Activated T-helper 17 cell treated with anti-CD3 and anti-CD28 coated beads, Interleukin-2, amount 50 U/mL, for 72 hours (primary cell): ENCODE measurements around the gene COL4A2. TPM values are rescaled to one million over a fixed set of nuclear protein-coding genes. Genes with fewer than 3 reads are reported as not detected.

Experiments
- ATAC-seq: fragments of 150-1000 bp; cut with Tn5 transposase; replicated peaks from 2 replicates; pipeline ENCODE4 v1.10.0; 2021; ENCODE audit warnings: mild to moderate bottlenecking, moderate library complexity
- H3K27ac Mint-ChIP-seq: one replicate; pipeline ENCODE4 v1.8.0; 2022; ENCODE audit warnings: mixed read lengths
- H3K27me3 Mint-ChIP-seq: one replicate; pipeline ENCODE4 v1.8.0; 2022; ENCODE audit warnings: mixed read lengths
- H3K36me3 Mint-ChIP-seq: one replicate; pipeline ENCODE4 v1.8.0; 2022; ENCODE audit warnings: low read depth, mild to moderate bottlenecking, mixed read lengths
- H3K4me1 Mint-ChIP-seq: one replicate; pipeline ENCODE4 v1.8.0; 2022; ENCODE audit warnings: mixed read lengths
- H3K4me3 Mint-ChIP-seq: one replicate; pipeline ENCODE4 v1.8.0; 2022; ENCODE audit warnings: mild to moderate bottlenecking, mixed read lengths
- H3K9me3 Mint-ChIP-seq: one replicate; pipeline ENCODE4 v1.8.0; 2022; ENCODE audit warnings: mixed read lengths
- total RNA-seq, 2 donors: library from RNA; stranded (reverse); gene quantifications; one replicate each; pipeline ENCODE4 v1.2.3, GENCODE V29; 2022

Gene COL4A2
- total RNA-seq, 2 donors from 2014 or later = 0.56 TPM; not detected in 1

- Mint-ChIP-seq H3K9me3 (no peaks in the 10 kb centered on the region), H3K36me3 (no peaks in the 10 kb centered on the region), H3K27me3 (peaks cover 30% of the 10 kb centered on the region), H3K27ac (no peak overlapping the region), H3K4me3 (no peak overlapping the region), H3K4me1 (no peaks in the 10 kb centered on the region)
- ATAC-seq = no peak
Observed at GRCh38 chr13:110293037-110293436, 14.0 kb upstream of the COL4A2 start.

GRCh38 chr13:110293649-110294048 lies 13.4 kb upstream of the COL4A2 start:
- no peak for ATAC-seq
- Mint-ChIP-seq H3K4me3 (no peak overlapping the region), H3K27me3 (peaks cover 30% of the 10 kb centered on the region), H3K36me3 (no peaks in the 10 kb centered on the region), H3K27ac (no peak overlapping the region), H3K9me3 (no peaks in the 10 kb centered on the region), H3K4me1 (no peaks in the 10 kb centered on the region)

- no peak overlapping the region for H3K4me3 Mint-ChIP-seq
- no peaks in the 10 kb centered on the region for H3K36me3 Mint-ChIP-seq
- no peak for ATAC-seq
- peaks cover 30% of the 10 kb centered on the region for H3K27me3 Mint-ChIP-seq
- no peak overlapping the region for H3K27ac Mint-ChIP-seq
- H3K4me1 Mint-ChIP-seq = no peaks in the 10 kb centered on the region
- no peaks in the 10 kb centered on the region for H3K9me3 Mint-ChIP-seq
Observed at GRCh38 chr13:110294146-110294545, 12.9 kb upstream of the COL4A2 start.

- H3K4me1 Mint-ChIP-seq = no peaks in the 10 kb centered on the region
- H3K27ac Mint-ChIP-seq = no peak overlapping the region
- H3K4me3 Mint-ChIP-seq = no peak overlapping the region
- no peak for ATAC-seq
- H3K9me3 Mint-ChIP-seq = no peaks in the 10 kb centered on the region
- no peaks in the 10 kb centered on the region for H3K36me3 Mint-ChIP-seq
- H3K27me3 Mint-ChIP-seq = peaks cover 32% of the 10 kb centered on the region
Observed at GRCh38 chr13:110294622-110295021, 12.5 kb upstream of the COL4A2 start.

GRCh38 chr13:110297011-110297410 lies 10.1 kb upstream of the COL4A2 start:
- no peak overlapping the region for H3K4me3 Mint-ChIP-seq
- peaks cover 42% of the 10 kb centered on the region for H3K27me3 Mint-ChIP-seq
- no peaks in the 10 kb centered on the region for H3K9me3 Mint-ChIP-seq
- H3K36me3 Mint-ChIP-seq = no peaks in the 10 kb centered on the region
- no peaks in the 10 kb centered on the region for H3K4me1 Mint-ChIP-seq
- no peak for ATAC-seq
- no peak overlapping the region for H3K27ac Mint-ChIP-seq

GRCh38 chr13:110297766-110298504 lies 9.1 kb upstream of the COL4A2 start:
- Mint-ChIP-seq H3K4me3 (no peak overlapping the region), H3K9me3 (no peaks in the 10 kb centered on the region), H3K27ac (no peak overlapping the region), H3K4me1 (no peaks in the 10 kb centered on the region), H3K27me3 (peaks cover 42% of the 10 kb centered on the region), H3K36me3 (no peaks in the 10 kb centered on the region)
- no peak for ATAC-seq

GRCh38 chr13:110298505-110299282 lies 8.4 kb upstream of the COL4A2 start:
- peak; percentile 74 for ATAC-seq
- no peaks in the 10 kb centered on the region for H3K4me1 Mint-ChIP-seq
- H3K27ac Mint-ChIP-seq = no peak overlapping the region
- no peaks in the 10 kb centered on the region for H3K9me3 Mint-ChIP-seq
- no peak overlapping the region for H3K4me3 Mint-ChIP-seq
- H3K36me3 Mint-ChIP-seq = no peaks in the 10 kb centered on the region
- peaks cover 48% of the 10 kb centered on the region for H3K27me3 Mint-ChIP-seq

GRCh38 chr13:110299283-110299840 lies 7.7 kb upstream of the COL4A2 start:
- H3K4me3 Mint-ChIP-seq = no peak overlapping the region
- peaks cover 50% of the 10 kb centered on the region for H3K27me3 Mint-ChIP-seq
- no peak overlapping the region for H3K27ac Mint-ChIP-seq
- no peaks in the 10 kb centered on the region for H3K9me3 Mint-ChIP-seq
- no peak for ATAC-seq
- H3K36me3 Mint-ChIP-seq = no peaks in the 10 kb centered on the region
- no peaks in the 10 kb centered on the region for H3K4me1 Mint-ChIP-seq

- Mint-ChIP-seq H3K27ac (no peak overlapping the region), H3K4me3 (no peak overlapping the region), H3K4me1 (no peaks in the 10 kb centered on the region), H3K9me3 (no peaks in the 10 kb centered on the region), H3K27me3 (peaks cover 59% of the 10 kb centered on the region), H3K36me3 (no peaks in the 10 kb centered on the region)
- no peak for ATAC-seq
Observed at GRCh38 chr13:110300090-110300815, 6.8 kb upstream of the COL4A2 start.

GRCh38 chr13:110301083-110301482 lies 6.0 kb upstream of the COL4A2 start:
- Mint-ChIP-seq H3K4me1 (no peaks in the 10 kb centered on the region), H3K27ac (no peak overlapping the region), H3K9me3 (no peaks in the 10 kb centered on the region), H3K4me3 (no peak overlapping the region), H3K36me3 (no peaks in the 10 kb centered on the region), H3K27me3 (peaks cover 64% of the 10 kb centered on the region)
- no peak for ATAC-seq

GRCh38 chr13:110301606-110302553 lies 5.2 kb upstream of the COL4A2 start:
- ATAC-seq = no peak
- Mint-ChIP-seq H3K36me3 (no peaks in the 10 kb centered on the region), H3K27ac (no peak overlapping the region), H3K9me3 (no peaks in the 10 kb centered on the region), H3K4me1 (no peaks in the 10 kb centered on the region), H3K4me3 (no peak overlapping the region), H3K27me3 (peaks cover 59% of the 10 kb centered on the region)

- H3K9me3 Mint-ChIP-seq = no peaks in the 10 kb centered on the region
- no peaks in the 10 kb centered on the region for H3K36me3 Mint-ChIP-seq
- ATAC-seq = no peak
- no peak overlapping the region for H3K4me3 Mint-ChIP-seq
- peaks cover 53% of the 10 kb centered on the region for H3K27me3 Mint-ChIP-seq
- no peak overlapping the region for H3K27ac Mint-ChIP-seq
- H3K4me1 Mint-ChIP-seq = peaks cover under 1% of the 10 kb centered on the region
Observed at GRCh38 chr13:110302997-110303396, 4.1 kb upstream of the COL4A2 start.

- H3K9me3 Mint-ChIP-seq = no peaks in the 10 kb centered on the region
- no peaks in the 10 kb centered on the region for H3K36me3 Mint-ChIP-seq
- H3K4me1 Mint-ChIP-seq = peaks cover 4% of the 10 kb centered on the region
- no peak for ATAC-seq
- no peak overlapping the region for H3K4me3 Mint-ChIP-seq
- no peak overlapping the region for H3K27ac Mint-ChIP-seq
- peaks cover 60% of the 10 kb centered on the region for H3K27me3 Mint-ChIP-seq
Observed at GRCh38 chr13:110303644-110304043, 3.4 kb upstream of the COL4A2 start.
